Lower leg skin (tissue), 3 donors: ENCODE results near the gene CCDC74B.

Experiments used
- POLR2A ChIP-seq, 2 donors: fragments of 450-650 bp; IDR thresholded peaks; one replicate each; pipeline ENCODE4 v1.6.1; 2016 to 2017; ENCODE audit warnings: antibody characterized with exemption in 2 of 2, mild to moderate bottlenecking in 1 of 2, moderate library complexity in 1 of 2
- TF ChIP-seq, protein P1 (sequence below), 3 donors: fragments of 450-650 bp; IDR thresholded peaks; one replicate each; pipeline ENCODE4 v1.5.1; 2016; ENCODE audit warnings: antibody characterized with exemption in 3 of 3, mild to moderate bottlenecking in 3 of 3, moderate library complexity in 2 of 3

DNA sequence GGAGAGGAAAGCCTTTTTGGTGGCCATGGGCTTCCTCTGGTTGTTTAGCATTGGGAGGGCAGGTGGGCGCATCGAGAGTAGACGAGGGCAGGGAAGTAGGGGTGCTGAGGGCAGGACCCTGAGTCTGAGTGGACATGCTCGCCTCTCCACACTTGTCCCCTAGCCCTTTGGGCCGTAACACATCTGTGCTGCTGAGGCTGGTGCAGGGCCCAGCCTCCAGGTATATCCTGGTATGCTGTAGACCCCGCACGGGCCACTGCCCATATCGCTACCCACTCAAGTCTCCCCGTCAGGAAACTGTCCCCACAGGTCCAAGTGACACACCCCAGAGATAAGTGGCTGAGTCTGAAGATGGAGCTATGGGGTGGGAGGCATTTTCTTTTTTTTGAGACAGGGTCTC, 13.7 kb upstream of the CCDC74B start:
- TF ChIP-seq, protein P1, sequence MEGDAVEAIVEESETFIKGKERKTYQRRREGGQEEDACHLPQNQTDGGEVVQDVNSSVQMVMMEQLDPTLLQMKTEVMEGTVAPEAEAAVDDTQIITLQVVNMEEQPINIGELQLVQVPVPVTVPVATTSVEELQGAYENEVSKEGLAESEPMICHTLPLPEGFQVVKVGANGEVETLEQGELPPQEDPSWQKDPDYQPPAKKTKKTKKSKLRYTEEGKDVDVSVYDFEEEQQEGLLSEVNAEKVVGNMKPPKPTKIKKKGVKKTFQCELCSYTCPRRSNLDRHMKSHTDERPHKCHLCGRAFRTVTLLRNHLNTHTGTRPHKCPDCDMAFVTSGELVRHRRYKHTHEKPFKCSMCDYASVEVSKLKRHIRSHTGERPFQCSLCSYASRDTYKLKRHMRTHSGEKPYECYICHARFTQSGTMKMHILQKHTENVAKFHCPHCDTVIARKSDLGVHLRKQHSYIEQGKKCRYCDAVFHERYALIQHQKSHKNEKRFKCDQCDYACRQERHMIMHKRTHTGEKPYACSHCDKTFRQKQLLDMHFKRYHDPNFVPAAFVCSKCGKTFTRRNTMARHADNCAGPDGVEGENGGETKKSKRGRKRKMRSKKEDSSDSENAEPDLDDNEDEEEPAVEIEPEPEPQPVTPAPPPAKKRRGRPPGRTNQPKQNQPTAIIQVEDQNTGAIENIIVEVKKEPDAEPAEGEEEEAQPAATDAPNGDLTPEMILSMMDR (IDR thresholded peaks at IDR 0.05) = no peak
- no peak for TF ChIP-seq POLR2A (IDR thresholded peaks at IDR 0.05)
